HFFc6 (cell line): ENCODE data around the gene SPRYD4. TPM values are rescaled to one million over a fixed set of nuclear protein-coding genes. Genes with fewer than 3 reads are reported as not detected.

ENCODE experiments used
- DNase-seq: peaks from one replicate; pipeline ENCODE4 v3.0.0-alpha.2; 2018
- H3K27ac Mint-ChIP-seq: 2 replicates; pipeline ENCODE4 v1.8.0; 2020; ENCODE audit warnings: mild to moderate bottlenecking, mixed read lengths
- H3K27me3 Mint-ChIP-seq: 2 replicates; pipeline ENCODE4 v1.8.0; 2021; ENCODE audit warnings: mild to moderate bottlenecking, moderate library complexity, mixed read lengths; ENCODE audit not compliant: insufficient read depth
- H3K36me3 Mint-ChIP-seq: 2 replicates; pipeline ENCODE4 v1.8.0; 2021; ENCODE audit warnings: low read depth, mixed read lengths
- H3K4me1 Mint-ChIP-seq: 2 replicates; pipeline ENCODE4 v1.8.0; 2020; ENCODE audit warnings: low read depth, mixed read lengths
- H3K4me3 Mint-ChIP-seq: 2 replicates; pipeline ENCODE4 v1.8.0; 2020; ENCODE audit warnings: mild to moderate bottlenecking, moderate library complexity, mixed read lengths
- H3K9me3 Mint-ChIP-seq: 2 replicates; pipeline ENCODE4 v1.8.0; 2020; ENCODE audit warnings: mild to moderate bottlenecking, mixed read lengths
- CTCF ChIP-seq: fragments of 200-600 bp; sonication (generic); IDR thresholded peaks from 2 replicates; pipeline ENCODE4 v1.5.0; 2021; ENCODE audit warnings: antibody characterized with exemption, mild to moderate bottlenecking
- total RNA-seq, 6 experiments: library from RNA; stranded (reverse); fragmentation: NEBNext Ultra II Directional; extraction: Animal tissue kit (Norgen Biotek cat#: 25700); gene quantifications; 2 replicates in 1 of 6; 3 replicates in 5 of 6; pipeline ENCODE4 v1.2.3, GENCODE V29; 2021

The SPRYD4 gene
- total RNA-seq, 6 experiments from 2014 or later, result 2.4 to 2.9 (median 2.5) TPM

GRCh38 chr12:56450241-56450640 lies 18.1 kb upstream of the SPRYD4 start:
- Mint-ChIP-seq H3K27me3 (peaks cover 14% of the 10 kb centered on the region), H3K4me3 (peak overlapping the region; percentile 95; the same call in 1 of the 2 replicates), H3K27ac (no peak overlapping the region), H3K9me3 (no peaks in the 10 kb centered on the region), H3K4me1 (peaks cover 22% of the 10 kb centered on the region), H3K36me3 (peaks cover 19% of the 10 kb centered on the region; the same call in 1 of the 2 replicates)
- DNase-seq, result no peak
- no peak for TF ChIP-seq CTCF

- H3K4me3 Mint-ChIP-seq, result no peak overlapping the region
- no peak for DNase-seq
- H3K9me3 Mint-ChIP-seq, result no peaks in the 10 kb centered on the region
- no peak overlapping the region for H3K27ac Mint-ChIP-seq
- TF ChIP-seq CTCF, result no peak
- peaks cover 13% of the 10 kb centered on the region; the same call in 1 of the 2 replicates for H3K36me3 Mint-ChIP-seq
- H3K27me3 Mint-ChIP-seq, result peaks cover 19% of the 10 kb centered on the region
- peaks cover 22% of the 10 kb centered on the region for H3K4me1 Mint-ChIP-seq
These were observed 17.2 kb upstream of the SPRYD4 start for GRCh38 chr12:56451147-56451546.

- no peak for DNase-seq
- Mint-ChIP-seq H3K27ac (no peak within 1 kb of the TSS), H3K27me3 (peaks cover 19% of the 10 kb centered on the region), H3K9me3 (no peaks in the 10 kb centered on the region), H3K36me3 (no peaks in the 10 kb centered on the region), H3K4me1 (peaks cover 7% of the 10 kb centered on the region), H3K4me3 (no peak within 1 kb of the TSS)
- no peak for TF ChIP-seq CTCF
These were observed 13.8 kb upstream of the SPRYD4 start, which contains the start of gene MIP for GRCh38 chr12:56454557-56454956. Gene MIP (minus strand): TSS chr12:56454657. CDS start chr12:56454613, 44 bp downstream.

GRCh38 chr12:56457817-56458216 lies 10.6 kb upstream of the SPRYD4 start:
- Mint-ChIP-seq H3K4me3 (no peak overlapping the region), H3K36me3 (no peaks in the 10 kb centered on the region), H3K27me3 (peaks cover 19% of the 10 kb centered on the region), H3K9me3 (no peaks in the 10 kb centered on the region), H3K27ac (no peak overlapping the region), H3K4me1 (peaks cover 10% of the 10 kb centered on the region)
- DNase-seq, result no peak
- no peak for TF ChIP-seq CTCF

- TF ChIP-seq CTCF, result no peak
- Mint-ChIP-seq H3K36me3 (no peaks in the 10 kb centered on the region), H3K4me1 (peaks cover 23% of the 10 kb centered on the region), H3K9me3 (no peaks in the 10 kb centered on the region), H3K4me3 (no peak overlapping the region), H3K27ac (peak overlapping the region; percentile 32), H3K27me3 (peaks cover 2% of the 10 kb centered on the region)
- peak; percentile 34 for DNase-seq
These were observed 6.9 kb upstream of the SPRYD4 start for GRCh38 chr12:56461235-56462159.
